ENCODE measurements around the gene ATP2B2. TPM values are rescaled to one million over a fixed set of nuclear protein-coding genes. Genes with fewer than 3 reads are reported as not detected.

The ATP2B2 gene
- total RNA-seq, 1 experiment from 2014 or later, result not detected

GRCh38 chr3:10520072-10520471 is 14.7 kb upstream of the ATP2B2 start:
- H3K9me3 ChIP-seq (ENCODE audit: control insufficient read depth in 1 of 2, insufficient read depth in 1 of 2, low read depth in 1 of 2, low read length in 2 of 2), result no peaks in the 10 kb centered on the region
- peaks cover 0 to 12% of the 10 kb centered on the region in 2 experiments; a peak in 2 of 4 replicates for H3K4me1 ChIP-seq (ENCODE audit: control insufficient read depth in 1 of 2, insufficient read depth in 2 of 2, low read length in 2 of 2)
- intact Hi-C loops (cut with micrococcal nuclease), result no loop called here
- H3K79me2 ChIP-seq (ENCODE audit: insufficient read depth, low read length), result no peaks in the 10 kb centered on the region
- H3K4me2 ChIP-seq (ENCODE audit: low read length), result no peak overlapping the region
- no peaks in the 10 kb centered on the region for H4K20me1 ChIP-seq (ENCODE audit: insufficient read depth)
- H3K36me3 ChIP-seq (ENCODE audit: control insufficient read depth in 1 of 2, insufficient read depth in 2 of 2, low read length in 2 of 2), result no peaks in the 10 kb centered on the region
- peaks cover 38% of the 10 kb centered on the region for H3K27me3 ChIP-seq (ENCODE audit: insufficient read depth, low read length)
- H3K4me3 ChIP-seq (replicated peaks in 1 of 2; ENCODE audit: low read depth in 1 of 2, low read length in 2 of 2), result no peak overlapping the region
- BruUV-seq (replicated peaks), result no TSS peak
- no peaks in the 10 kb centered on the region for H3K9me2 ChIP-seq (ENCODE audit: insufficient read depth)
- no peak overlapping the region for H3K27ac ChIP-seq (ENCODE audit: low read depth, low read length)
- POLR2A ChIA-PET, result no interaction called here
- no peak overlapping the region for H3K9ac ChIP-seq (ENCODE audit: low read length)
- no peak for TF ChIP-seq ZFX (IDR thresholded peaks at IDR 0.05)
- no peak for TF ChIP-seq MAX (IDR thresholded peaks at IDR 0.05)
- no peak for TF ChIP-seq ELF1 (IDR thresholded peaks at IDR 0.05; ENCODE audit: borderline replicate concordance, low read depth)
- no peak for TF ChIP-seq EZH2phosphoT487 (IDR thresholded peaks at IDR 0.05; ENCODE audit: borderline replicate concordance)
- TF ChIP-seq CBX3 (IDR thresholded peaks at IDR 0.05; ENCODE audit: low read depth), result no peak
- TF ChIP-seq EZH2 (IDR thresholded peaks at IDR 0.05), result no peak
- no peak for TF ChIP-seq POLR2AphosphoS5 (IDR thresholded peaks at IDR 0.05; ENCODE audit: low read depth, low read length)
- TF ChIP-seq EGR1 (IDR thresholded peaks at IDR 0.05; ENCODE audit: low read depth), result no peak
- no peak for TF ChIP-seq FOSL1 (IDR thresholded peaks at IDR 0.05; ENCODE audit: low read depth)
- no peak for TF ChIP-seq SIN3A (IDR thresholded peaks at IDR 0.05; ENCODE audit: low read depth)
- no peak for TF ChIP-seq JUND (IDR thresholded peaks at IDR 0.05)
- TF ChIP-seq SP1 (IDR thresholded peaks at IDR 0.05; ENCODE audit: low read depth), result no peak
- TF ChIP-seq RAD21 (IDR thresholded peaks at IDR 0.05; ENCODE audit: low read depth), result no peak
- TF ChIP-seq SRF (IDR thresholded peaks at IDR 0.05; ENCODE audit: low read depth), result no peak
- no peak for TF ChIP-seq POLR2A (IDR thresholded peaks at IDR 0.05; ENCODE audit: borderline replicate concordance, extremely low read depth, insufficient read depth, insufficient read length)
- TF ChIP-seq CTCF (IDR thresholded peaks at IDR 0.05 in 2 of 3, conservative IDR thresholded peaks at IDR 0.05 in 1 of 3; ENCODE audit: borderline replicate concordance in 1 of 3, insufficient read depth in 1 of 3, low read depth in 2 of 3, low read length in 2 of 3), result no peak
- H2AFZ ChIP-seq (ENCODE audit: low read depth, low read length, poor library complexity, severe bottlenecking), result no peak overlapping the region
- CTCF ChIA-PET, result no interaction called here
- no peak for DNase-seq (ENCODE audit: low read depth, low spot score)
- RAD21 ChIA-PET (ENCODE audit: low non-redundant PET in 1 of 2, low total read pairs in 2 of 2, uncharacterized antibody in 2 of 2, unreplicated experiment in 2 of 2), result no interaction called here
- ATAC-seq, result no peak

Measured in HCT116 (cell line).